ENCODE data around the gene SERPINA6. TPM values are rescaled to one million over a fixed set of nuclear protein-coding genes. Genes with fewer than 3 reads are reported as not detected.

Gene SERPINA6
- total RNA-seq, 1 donor from 2014 or later = not detected

DNA sequence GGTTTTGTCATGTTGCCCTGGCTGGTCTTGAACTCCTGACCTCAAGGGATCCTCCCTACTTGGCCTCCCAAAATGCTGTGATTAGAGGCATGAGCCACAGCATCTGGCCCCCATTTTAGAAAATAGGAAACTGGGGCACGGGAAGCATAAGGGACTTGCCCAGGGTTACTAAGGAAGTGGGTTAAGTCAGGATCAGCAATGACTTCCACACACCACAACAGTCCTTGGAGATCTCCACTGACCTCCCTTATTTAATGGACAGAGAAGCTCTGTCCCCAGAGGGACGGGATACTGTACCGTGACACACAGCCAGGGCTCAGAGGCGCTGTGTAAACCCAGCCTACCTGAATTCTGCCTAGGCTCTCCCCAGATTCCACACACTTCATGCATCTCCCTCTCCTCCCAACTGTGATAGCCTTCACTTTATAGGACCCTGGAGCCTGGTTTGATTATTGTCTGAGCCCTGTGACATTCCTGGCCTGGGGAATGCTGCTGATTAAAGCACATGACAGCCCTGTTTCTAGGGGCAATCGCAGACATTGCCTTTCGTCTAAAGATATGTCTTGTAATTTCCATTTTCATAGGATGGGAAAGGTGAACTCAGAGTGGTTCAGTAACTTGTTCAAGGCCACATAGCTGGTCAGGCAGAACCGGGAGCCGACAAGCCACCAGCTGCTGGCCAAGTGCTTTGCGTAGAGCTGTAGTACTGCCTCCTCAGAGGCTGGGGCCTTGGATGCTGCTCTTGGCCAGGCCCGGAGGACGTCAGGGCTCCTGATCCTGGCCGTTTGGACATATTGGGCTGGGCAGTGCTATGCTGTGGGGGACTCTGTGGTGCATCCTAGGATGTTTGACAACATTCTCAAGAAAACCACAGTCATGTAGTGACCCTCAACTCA lies 44.5 kb upstream of the SERPINA6 start:
- Histone ChIP-seq H3K36me3 (ENCODE audit: control insufficient read depth, insufficient read depth, low read length) (no peaks in the 10 kb centered on the region), H3K4me3 (ENCODE audit: low read depth, low read length) (no peak overlapping the region), H3K27me3 (ENCODE audit: control insufficient read depth, insufficient read depth, low read length) (no peaks in the 10 kb centered on the region)
- FAIRE-seq (no peak), DNase-seq (ENCODE audit: low read depth) (no peak)
- TF ChIP-seq, protein P1, sequence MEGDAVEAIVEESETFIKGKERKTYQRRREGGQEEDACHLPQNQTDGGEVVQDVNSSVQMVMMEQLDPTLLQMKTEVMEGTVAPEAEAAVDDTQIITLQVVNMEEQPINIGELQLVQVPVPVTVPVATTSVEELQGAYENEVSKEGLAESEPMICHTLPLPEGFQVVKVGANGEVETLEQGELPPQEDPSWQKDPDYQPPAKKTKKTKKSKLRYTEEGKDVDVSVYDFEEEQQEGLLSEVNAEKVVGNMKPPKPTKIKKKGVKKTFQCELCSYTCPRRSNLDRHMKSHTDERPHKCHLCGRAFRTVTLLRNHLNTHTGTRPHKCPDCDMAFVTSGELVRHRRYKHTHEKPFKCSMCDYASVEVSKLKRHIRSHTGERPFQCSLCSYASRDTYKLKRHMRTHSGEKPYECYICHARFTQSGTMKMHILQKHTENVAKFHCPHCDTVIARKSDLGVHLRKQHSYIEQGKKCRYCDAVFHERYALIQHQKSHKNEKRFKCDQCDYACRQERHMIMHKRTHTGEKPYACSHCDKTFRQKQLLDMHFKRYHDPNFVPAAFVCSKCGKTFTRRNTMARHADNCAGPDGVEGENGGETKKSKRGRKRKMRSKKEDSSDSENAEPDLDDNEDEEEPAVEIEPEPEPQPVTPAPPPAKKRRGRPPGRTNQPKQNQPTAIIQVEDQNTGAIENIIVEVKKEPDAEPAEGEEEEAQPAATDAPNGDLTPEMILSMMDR (IDR thresholded peaks at IDR 0.05; ENCODE audit: insufficient read depth, low read length, severe bottlenecking) = no peak

DNA sequence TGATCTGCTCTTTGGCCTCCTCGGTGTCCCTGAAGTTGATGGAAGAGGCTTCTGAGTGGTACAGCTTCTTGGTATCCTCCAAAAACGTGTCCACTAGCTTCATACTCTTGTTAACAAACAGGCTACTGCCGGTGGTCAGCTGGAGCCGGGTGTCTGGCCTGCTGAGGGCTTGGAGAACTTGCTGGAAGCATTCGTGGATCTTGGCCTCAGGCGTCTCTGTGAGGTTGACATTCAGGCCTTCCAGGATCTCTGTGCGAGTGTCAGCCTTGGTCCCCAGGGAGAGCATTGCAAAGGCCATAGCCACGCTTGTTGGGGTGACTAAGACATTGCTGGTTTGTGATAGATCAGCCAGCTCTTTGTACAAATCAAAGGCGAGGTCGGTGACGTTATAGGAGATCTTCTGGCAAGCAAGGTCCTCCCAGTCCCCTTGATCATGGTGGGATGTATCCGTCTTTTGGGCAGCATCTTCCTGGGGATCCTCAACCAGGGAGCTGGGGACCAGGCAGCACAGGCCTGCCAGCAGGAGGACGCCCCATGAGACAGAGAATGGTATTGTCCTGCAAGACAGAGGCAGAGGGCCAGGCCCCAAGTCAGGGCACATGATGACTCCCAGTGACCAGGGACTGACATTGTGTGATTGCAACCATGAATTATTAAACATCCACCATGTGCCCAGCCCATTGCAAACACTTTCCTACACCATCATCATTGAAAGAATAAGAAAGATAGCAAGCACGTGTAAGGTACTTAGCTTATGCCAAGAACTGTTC lies 43.2 kb upstream of the SERPINA6 start, which contains the start of gene SERPINA2:
Gene SERPINA2 (minus strand): TSS at position 553 of the 770 bp plus-strand sequence.
- no peaks in the 10 kb centered on the region for H3K36me3 ChIP-seq (ENCODE audit: control insufficient read depth, insufficient read depth, low read length)
- TF ChIP-seq, protein P1 (IDR thresholded peaks at IDR 0.05; ENCODE audit: insufficient read depth, low read length, severe bottlenecking) = no peak
- FAIRE-seq = no peak
- no peaks in the 10 kb centered on the region for H3K27me3 ChIP-seq (ENCODE audit: control insufficient read depth, insufficient read depth, low read length)
- no peak for DNase-seq (ENCODE audit: low read depth)
- no peak within 1 kb of the TSS for H3K4me3 ChIP-seq (ENCODE audit: low read depth, low read length)

DNA sequence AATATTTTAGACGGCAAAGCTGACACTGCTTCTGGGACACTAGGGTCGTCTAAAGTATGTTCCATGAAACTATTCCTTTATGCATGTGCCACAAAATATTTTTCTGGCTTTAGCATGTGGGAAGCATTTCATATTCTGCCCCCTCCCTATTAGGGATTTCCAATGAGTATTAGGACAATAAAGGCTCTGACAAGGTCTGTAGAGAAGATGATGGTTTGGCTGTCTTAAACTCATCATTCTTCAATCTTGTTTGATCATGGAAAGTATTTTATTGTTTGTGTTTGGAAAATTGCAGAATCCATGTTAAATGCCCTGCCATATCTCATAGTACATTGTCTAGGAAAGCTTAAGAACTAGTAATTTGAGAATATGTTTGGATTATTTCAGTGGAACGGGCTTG lies 42.5 kb upstream of the SERPINA6 start:
- H3K27me3 ChIP-seq (ENCODE audit: control insufficient read depth, insufficient read depth, low read length) = no peaks in the 10 kb centered on the region
- H3K4me3 ChIP-seq (ENCODE audit: low read depth, low read length) = no peak overlapping the region
- no peak for FAIRE-seq
- no peak for DNase-seq (ENCODE audit: low read depth)
- H3K36me3 ChIP-seq (ENCODE audit: control insufficient read depth, insufficient read depth, low read length) = no peaks in the 10 kb centered on the region
- TF ChIP-seq, protein P1 (IDR thresholded peaks at IDR 0.05; ENCODE audit: insufficient read depth, low read length, severe bottlenecking) = no peak

DNA sequence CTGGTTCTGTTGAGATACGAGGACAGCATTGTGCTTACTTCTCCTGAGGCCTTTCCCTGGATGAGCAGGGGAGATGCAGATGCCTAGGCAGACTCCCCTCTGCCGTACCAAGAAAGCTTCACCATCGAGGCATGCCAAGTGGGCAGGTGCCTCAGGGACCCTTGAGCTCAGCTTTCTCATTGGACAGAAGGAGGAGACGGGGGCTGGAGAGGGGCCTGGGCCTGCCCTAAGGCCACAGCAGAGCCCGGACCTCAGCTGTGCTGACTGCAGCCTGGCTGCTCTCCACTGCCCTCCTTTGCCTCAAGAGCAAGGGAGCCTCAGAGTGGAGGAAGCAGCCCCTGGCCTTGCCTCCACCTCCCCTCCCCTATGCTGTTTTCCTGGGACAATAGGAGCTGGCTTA lies 41.8 kb upstream of the SERPINA6 start:
- Histone ChIP-seq H3K36me3 (ENCODE audit: control insufficient read depth, insufficient read depth, low read length) (no peaks in the 10 kb centered on the region), H3K27me3 (ENCODE audit: control insufficient read depth, insufficient read depth, low read length) (no peaks in the 10 kb centered on the region), H3K4me3 (ENCODE audit: low read depth, low read length) (no peak overlapping the region)
- DNase-seq (ENCODE audit: low read depth) (no peak), FAIRE-seq (no peak)
- TF ChIP-seq, protein P1 (IDR thresholded peaks at IDR 0.05; ENCODE audit: insufficient read depth, low read length, severe bottlenecking) = no peak

DNA sequence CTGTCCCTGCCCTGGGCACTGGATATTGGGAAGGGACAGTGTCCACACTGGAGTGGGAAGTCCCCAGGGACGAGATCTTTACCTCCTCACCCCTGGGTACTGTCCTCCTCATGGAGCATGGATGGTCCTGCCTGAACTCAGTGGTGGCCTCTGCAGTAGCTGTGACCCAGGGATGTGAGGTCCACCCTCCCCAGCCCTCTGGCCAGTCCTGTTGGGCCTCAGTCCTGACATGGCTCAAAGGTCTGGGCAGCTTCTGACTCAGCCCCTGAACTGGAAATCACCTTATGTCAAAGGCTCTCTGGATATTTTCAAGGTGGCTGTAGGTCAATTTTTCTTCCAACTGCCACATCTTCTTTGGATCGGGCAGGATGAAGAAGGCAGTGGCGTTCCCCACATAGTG lies 40.9 kb upstream of the SERPINA6 start:
- FAIRE-seq (no peak), DNase-seq (ENCODE audit: low read depth) (no peak)

More for the DNA sequence above, 40.9 kb upstream of the SERPINA6 start:
- no peak overlapping the region for H3K4me3 ChIP-seq (ENCODE audit: low read depth, low read length)
- H3K27me3 ChIP-seq (ENCODE audit: control insufficient read depth, insufficient read depth, low read length) = no peaks in the 10 kb centered on the region
- TF ChIP-seq, protein P1 (IDR thresholded peaks at IDR 0.05; ENCODE audit: insufficient read depth, low read length, severe bottlenecking) = no peak
- no peaks in the 10 kb centered on the region for H3K36me3 ChIP-seq (ENCODE audit: control insufficient read depth, insufficient read depth, low read length)

Data from bronchial epithelial cell (primary cell).